Suprapubic skin (tissue), 4 donors: ENCODE results near the gene ST7L. TPM values are rescaled to one million over a fixed set of nuclear protein-coding genes. Genes with fewer than 3 reads are reported as not detected.

Experiments
- DNase-seq, 2 donors: peaks; one replicate each; pipeline ENCODE4 v3.0.0-alpha.2; 2019; ENCODE audit warnings: low spot score in 2 of 2
- H3K27ac ChIP-seq: fragments of 200-600 bp; sonication (generic); one replicate; pipeline ENCODE4 v1.5.1; 2019
- H3K27me3 ChIP-seq: fragments of 200-600 bp; sonication (generic); one replicate; pipeline ENCODE4 v1.5.1; 2019
- H3K36me3 ChIP-seq: fragments of 200-600 bp; sonication (generic); one replicate; pipeline ENCODE4 v1.5.1; 2019
- H3K4me1 ChIP-seq: fragments of 200-600 bp; sonication (generic); one replicate; pipeline ENCODE4 v1.5.1; 2019
- H3K4me3 ChIP-seq: fragments of 200-600 bp; sonication (generic); one replicate; pipeline ENCODE4 v1.5.1; 2019; ENCODE audit warnings: mild to moderate bottlenecking
- H3K9me3 ChIP-seq: fragments of 200-600 bp; sonication (generic); one replicate; pipeline ENCODE4 v1.5.1; 2019
- CTCF ChIP-seq, 2 donors: fragments of 200-600 bp in 1 of 2; fragments of 450-650 bp in 1 of 2; sonication (generic) in 1 of 2; IDR thresholded peaks; one replicate each; pipeline ENCODE4 v1.5.1; 2016 to 2019; ENCODE audit warnings: antibody characterized with exemption in 2 of 2, mild to moderate bottlenecking in 1 of 2, moderate library complexity in 1 of 2
- EP300 ChIP-seq: sonication (generic); formaldehyde crosslinking; IDR thresholded peaks from one replicate; pipeline ENCODE4 v1.6.1; 2017; ENCODE audit warnings: antibody characterized with exemption
- POLR2A ChIP-seq, 2 donors: fragments of 450-650 bp; IDR thresholded peaks; one replicate each; pipeline ENCODE4 v1.6.1; 2017; ENCODE audit warnings: antibody characterized with exemption in 2 of 2, mild to moderate bottlenecking in 2 of 2, moderate library complexity in 2 of 2
- POLR2AphosphoS5 ChIP-seq, 3 donors: sonication (generic); formaldehyde crosslinking; IDR thresholded peaks; one replicate each; pipeline ENCODE4 v1.6.1; 2017; ENCODE audit warnings: antibody characterized with exemption in 3 of 3
- WGBS: methylation state at CpG from one replicate; pipeline ENCODE4 v1.1.5; 2018; 5-methylcytosine and 5-hydroxymethylcytosine counted together
- total RNA-seq, 4 donors: library from RNA; depleted of rRNA; stranded (reverse); fragments of >200 nt; gene quantifications; one replicate each; pipeline ENCODE4 v1.1.0, GENCODE V29; 2016

ST7L gene
- total RNA-seq, 4 donors from 2014 or later: 16.2 to 40.7 (median 29.4) TPM

GRCh38 chr1:112549590-112549989 lies 69.4 kb downstream of the ST7L start:
- Histone ChIP-seq H3K9me3 (no peaks in the 10 kb centered on the region), H3K36me3 (peaks cover 13% of the 10 kb centered on the region), H3K4me3 (no peak overlapping the region), H3K27ac (no peak overlapping the region), H3K4me1 (no peaks in the 10 kb centered on the region), H3K27me3 (no peaks in the 10 kb centered on the region)
- TF ChIP-seq POLR2A (IDR thresholded peaks at IDR 0.05) (no peak), CTCF (IDR thresholded peaks at IDR 0.05) (no peak), POLR2AphosphoS5 (IDR thresholded peaks at IDR 0.05) (no peak), EP300 (no peak)
- 87% methylated on average over 2 of the region's 2 CpGs for WGBS
- no peak for DNase-seq

- TF ChIP-seq POLR2A (IDR thresholded peaks at IDR 0.05): no peak
- no peak for TF ChIP-seq CTCF (IDR thresholded peaks at IDR 0.05)
- no peak for TF ChIP-seq EP300
- no peak for TF ChIP-seq POLR2AphosphoS5 (IDR thresholded peaks at IDR 0.05)
- no peak overlapping the region for H3K4me3 ChIP-seq
- 89% methylated on average over 3 of the region's 3 CpGs for WGBS
- H3K9me3 ChIP-seq: no peaks in the 10 kb centered on the region
- H3K36me3 ChIP-seq: peaks cover 13% of the 10 kb centered on the region
- no peak for DNase-seq
- no peak overlapping the region for H3K27ac ChIP-seq
- H3K27me3 ChIP-seq: no peaks in the 10 kb centered on the region
- H3K4me1 ChIP-seq: no peaks in the 10 kb centered on the region
These were observed 70.4 kb downstream of the ST7L start for GRCh38 chr1:112548547-112548946.

DNA sequence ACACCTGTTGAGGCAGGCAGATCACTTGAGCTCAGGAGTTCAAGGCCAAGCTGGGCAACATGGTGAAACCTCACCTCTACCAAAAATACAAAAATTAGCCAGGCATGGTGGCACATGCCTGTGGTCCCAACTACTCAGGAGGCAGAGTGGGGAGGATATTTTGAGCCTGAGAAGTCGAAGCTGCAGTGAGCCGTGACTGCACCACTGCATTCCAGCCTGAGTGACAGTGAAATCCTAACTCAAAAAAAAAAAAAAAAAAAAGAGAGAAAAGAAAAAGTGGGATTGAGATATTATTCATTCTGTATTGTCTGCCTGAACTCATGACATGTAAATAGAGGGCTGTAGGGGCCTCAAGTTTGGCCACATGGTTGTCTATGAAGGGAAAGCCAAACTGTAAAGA lies 72.9 kb downstream of the ST7L start:
- 83% methylated on average over 2 of the region's 2 CpGs for WGBS
- Histone ChIP-seq H3K27ac (no peak overlapping the region), H3K4me3 (no peak overlapping the region), H3K4me1 (no peaks in the 10 kb centered on the region), H3K36me3 (peaks cover 17% of the 10 kb centered on the region), H3K9me3 (no peaks in the 10 kb centered on the region), H3K27me3 (no peaks in the 10 kb centered on the region)
- DNase-seq: no peak
- TF ChIP-seq POLR2A (IDR thresholded peaks at IDR 0.05) (no peak), CTCF (IDR thresholded peaks at IDR 0.05) (no peak), EP300 (no peak), POLR2AphosphoS5 (IDR thresholded peaks at IDR 0.05) (no peak)

DNA sequence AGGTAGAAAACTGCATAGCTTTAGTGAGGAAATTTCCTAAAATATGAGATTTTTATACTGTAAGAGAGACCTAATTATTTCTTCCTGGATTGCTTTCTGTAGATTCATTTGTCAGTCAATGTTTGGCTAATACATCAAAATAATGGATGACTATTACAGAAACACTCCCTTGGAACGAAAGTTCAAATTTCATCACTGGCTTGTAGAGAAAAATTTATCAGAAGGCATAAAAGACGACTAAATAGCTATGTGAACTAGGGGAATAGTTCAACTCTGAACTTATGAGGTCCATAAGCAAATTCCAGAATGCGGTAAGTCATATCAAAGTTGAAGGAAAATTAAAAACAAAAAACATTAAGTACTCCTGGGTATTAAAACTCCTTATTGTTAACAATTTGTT lies 74.2 kb downstream of the ST7L start:
- 63% methylated on average over 3 of the region's 3 CpGs for WGBS
- no peak for TF ChIP-seq POLR2A (IDR thresholded peaks at IDR 0.05)
- no peak for TF ChIP-seq POLR2AphosphoS5 (IDR thresholded peaks at IDR 0.05)
- no peak for TF ChIP-seq CTCF (IDR thresholded peaks at IDR 0.05)
- TF ChIP-seq EP300: no peak
- Histone ChIP-seq H3K4me3 (no peak overlapping the region), H3K27me3 (no peaks in the 10 kb centered on the region), H3K36me3 (peaks cover 22% of the 10 kb centered on the region), H3K9me3 (no peaks in the 10 kb centered on the region), H3K4me1 (no peaks in the 10 kb centered on the region), H3K27ac (no peak overlapping the region)
- DNase-seq: no peak

GRCh38 chr1:112544011-112544688 lies 74.8 kb downstream of the ST7L start:
- WGBS: 49% methylated on average over 1 of the region's 1 CpG
- Histone ChIP-seq H3K9me3 (no peaks in the 10 kb centered on the region), H3K4me1 (no peaks in the 10 kb centered on the region), H3K27me3 (no peaks in the 10 kb centered on the region), H3K4me3 (no peak overlapping the region), H3K36me3 (peaks cover 19% of the 10 kb centered on the region), H3K27ac (no peak overlapping the region)
- TF ChIP-seq CTCF (IDR thresholded peaks at IDR 0.05) (no peak), POLR2AphosphoS5 (IDR thresholded peaks at IDR 0.05) (no peak), EP300 (no peak), POLR2A (IDR thresholded peaks at IDR 0.05) (no peak)
- no peak for DNase-seq
